ENCODE measurements around the gene ATRN.

DNA sequence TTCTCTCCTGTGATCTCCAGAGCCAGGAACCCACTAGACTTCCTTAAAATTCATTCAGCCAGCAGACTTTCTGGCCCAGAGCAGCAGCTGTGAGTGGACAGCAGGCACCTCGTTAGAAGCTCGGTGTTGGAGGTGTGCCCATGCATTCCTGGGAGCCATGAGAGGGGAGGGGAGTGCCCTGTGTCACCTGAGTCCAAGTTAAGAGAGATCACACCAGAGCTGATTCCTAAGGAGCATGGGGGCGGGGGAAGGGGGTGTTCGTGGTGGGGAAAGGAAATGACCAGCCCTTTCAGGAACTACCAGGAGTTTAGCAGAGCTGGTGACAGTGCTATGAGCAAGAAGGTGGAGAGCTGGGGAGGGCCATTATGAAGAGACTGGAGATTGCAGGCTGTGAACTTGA, 145.4 kb downstream of the ATRN start:
- TF ChIP-seq, protein P1, sequence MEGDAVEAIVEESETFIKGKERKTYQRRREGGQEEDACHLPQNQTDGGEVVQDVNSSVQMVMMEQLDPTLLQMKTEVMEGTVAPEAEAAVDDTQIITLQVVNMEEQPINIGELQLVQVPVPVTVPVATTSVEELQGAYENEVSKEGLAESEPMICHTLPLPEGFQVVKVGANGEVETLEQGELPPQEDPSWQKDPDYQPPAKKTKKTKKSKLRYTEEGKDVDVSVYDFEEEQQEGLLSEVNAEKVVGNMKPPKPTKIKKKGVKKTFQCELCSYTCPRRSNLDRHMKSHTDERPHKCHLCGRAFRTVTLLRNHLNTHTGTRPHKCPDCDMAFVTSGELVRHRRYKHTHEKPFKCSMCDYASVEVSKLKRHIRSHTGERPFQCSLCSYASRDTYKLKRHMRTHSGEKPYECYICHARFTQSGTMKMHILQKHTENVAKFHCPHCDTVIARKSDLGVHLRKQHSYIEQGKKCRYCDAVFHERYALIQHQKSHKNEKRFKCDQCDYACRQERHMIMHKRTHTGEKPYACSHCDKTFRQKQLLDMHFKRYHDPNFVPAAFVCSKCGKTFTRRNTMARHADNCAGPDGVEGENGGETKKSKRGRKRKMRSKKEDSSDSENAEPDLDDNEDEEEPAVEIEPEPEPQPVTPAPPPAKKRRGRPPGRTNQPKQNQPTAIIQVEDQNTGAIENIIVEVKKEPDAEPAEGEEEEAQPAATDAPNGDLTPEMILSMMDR (IDR thresholded peaks at IDR 0.05; ENCODE audit: low read length) = no peak
- no peak for TF ChIP-seq EZH2 (IDR thresholded peaks at IDR 0.05; ENCODE audit: borderline replicate concordance, low read length)

Measured in OCI-LY1 (cell line).